Astrocyte (in vitro differentiated cells and primary cell): ENCODE measurements around the gene INPP4B.

Source experiments
- EZH2 ChIP-seq: IDR thresholded peaks from 2 replicates; pipeline ENCODE4 v1.6.1; 2012; ENCODE audit warnings: mild to moderate bottlenecking, low read length, inconsistent platforms; ENCODE audit not compliant: insufficient read depth
- TF ChIP-seq, protein P1 (sequence below): IDR thresholded peaks from 2 replicates; pipeline ENCODE4 v1.5.1; 2011; ENCODE audit warnings: low read depth, mild to moderate bottlenecking, inconsistent platforms, low read length, moderate library complexity; ENCODE audit not compliant: insufficient read depth

DNA sequence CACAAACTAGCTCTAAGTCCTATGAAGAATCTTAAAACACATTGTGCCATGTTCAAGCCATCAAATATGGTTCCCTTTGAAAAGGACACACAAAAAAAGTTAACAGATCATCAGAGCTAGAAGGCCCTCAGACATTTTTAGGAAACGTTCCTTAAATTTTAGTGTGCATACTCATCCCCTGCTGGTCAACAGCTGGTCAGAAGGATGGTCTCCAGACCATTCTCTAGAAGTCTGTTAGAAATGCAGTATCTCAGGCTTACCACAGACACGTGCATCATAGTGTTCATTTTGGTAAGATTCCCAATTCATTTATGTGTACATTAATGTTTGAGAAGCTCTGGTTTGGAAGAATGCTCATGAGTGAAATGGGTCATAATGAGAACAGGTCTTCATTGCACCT, 523.1 kb downstream of the INPP4B start:
- TF ChIP-seq, protein P1, sequence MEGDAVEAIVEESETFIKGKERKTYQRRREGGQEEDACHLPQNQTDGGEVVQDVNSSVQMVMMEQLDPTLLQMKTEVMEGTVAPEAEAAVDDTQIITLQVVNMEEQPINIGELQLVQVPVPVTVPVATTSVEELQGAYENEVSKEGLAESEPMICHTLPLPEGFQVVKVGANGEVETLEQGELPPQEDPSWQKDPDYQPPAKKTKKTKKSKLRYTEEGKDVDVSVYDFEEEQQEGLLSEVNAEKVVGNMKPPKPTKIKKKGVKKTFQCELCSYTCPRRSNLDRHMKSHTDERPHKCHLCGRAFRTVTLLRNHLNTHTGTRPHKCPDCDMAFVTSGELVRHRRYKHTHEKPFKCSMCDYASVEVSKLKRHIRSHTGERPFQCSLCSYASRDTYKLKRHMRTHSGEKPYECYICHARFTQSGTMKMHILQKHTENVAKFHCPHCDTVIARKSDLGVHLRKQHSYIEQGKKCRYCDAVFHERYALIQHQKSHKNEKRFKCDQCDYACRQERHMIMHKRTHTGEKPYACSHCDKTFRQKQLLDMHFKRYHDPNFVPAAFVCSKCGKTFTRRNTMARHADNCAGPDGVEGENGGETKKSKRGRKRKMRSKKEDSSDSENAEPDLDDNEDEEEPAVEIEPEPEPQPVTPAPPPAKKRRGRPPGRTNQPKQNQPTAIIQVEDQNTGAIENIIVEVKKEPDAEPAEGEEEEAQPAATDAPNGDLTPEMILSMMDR: no peak
- TF ChIP-seq EZH2: no peak
